K562 (cell line): ENCODE data around the gene DGKB. TPM values are rescaled to one million over a fixed set of nuclear protein-coding genes. Genes with fewer than 3 reads are reported as not detected.

Experiments used
- ATAC-seq: fragments of 200-7000 bp; cut with Tn5 transposase; 3 replicates; pipeline ENCODE4 v1.9.1; 2020; ENCODE audit warnings: moderate library complexity
- BruUV-seq: library from RNA; stranded (reverse); fragments of 400-500 nt; replicated peaks from 2 replicates; lab custom pipeline; 2021; lab: Mats Ljungman, UMichigan
- CTCF ChIA-PET: fragments of 300-600 bp; formaldehyde crosslinking; extraction: SDS; loops from one replicate; lab custom pipeline; 2021; ENCODE audit warnings: low intra/inter-chr PET ratio; lab: Yijun Ruan, JAX
- POLR2A ChIA-PET: fragments of 300-600, 350-650 bp; sonication (Branson Sonifier 250); formaldehyde crosslinking; extraction: SDS; loops from one replicate; lab custom pipeline; 2021; ENCODE audit warnings: antibody characterized with exemption, inconsistent platforms; lab: Yijun Ruan, JAX
- DNase-seq, 4 experiments: peaks; one replicate each; pipeline versions ENCODE4 v3.0.0 to v3.0.0-alpha.2; 2011 to 2018; ENCODE audit warnings: low spot score in 3 of 4, mixed read lengths in 3 of 4; ENCODE audit errors: extremely low read depth in 1 of 4
- FAIRE-seq: peaks from 2 replicates; lab custom pipeline; 2011; peaks lifted over from hg19 to GRCh38; lab: Jason Lieb, UNC
- H2AFZ ChIP-seq: 2 replicates; pipeline ENCODE4 v1.6.0; 2011; ENCODE audit warnings: low read depth, low read length, control low read depth, inconsistent platforms
- H3K27ac ChIP-seq: fragments of 200-600 bp; 3 replicates; pipeline ENCODE4 v1.8.0; 2011; ENCODE audit warnings: low read depth, mild to moderate bottlenecking, control low read depth, inconsistent platforms, low read length, moderate library complexity, mixed read lengths; ENCODE audit errors: extremely low read depth
- H3K27me3 ChIP-seq, 2 experiments: fragments of 300-600 bp in 1 of 2; 2 replicates in 1 of 2; 3 replicates in 1 of 2; pipeline versions ENCODE4 v1.6.0 to v1.8.0; 2011; ENCODE audit warnings: inconsistent platforms in 2 of 2, low read length in 2 of 2, mild to moderate bottlenecking in 1 of 2, mixed read lengths in 1 of 2, moderate library complexity in 1 of 2; ENCODE audit not compliant: control insufficient read depth in 2 of 2, insufficient read depth in 2 of 2
- H3K36me3 ChIP-seq: fragments of 300-600 bp; 3 replicates; pipeline ENCODE4 v1.8.0; 2011; ENCODE audit warnings: mild to moderate bottlenecking, low read length, inconsistent platforms; ENCODE audit not compliant: control insufficient read depth, insufficient read depth
- H3K4me1 ChIP-seq, 2 experiments: fragments of 200-600 bp in 1 of 2; replicated peaks in 1 of 2; 2 replicates in 1 of 2; 3 replicates in 1 of 2; pipeline versions ENCODE4 v1.5.1 to v1.8.0; 2011; ENCODE audit warnings: inconsistent platforms in 2 of 2, low read length in 2 of 2, mild to moderate bottlenecking in 1 of 2, mixed read lengths in 1 of 2, moderate library complexity in 1 of 2; ENCODE audit not compliant: control insufficient read depth in 2 of 2, insufficient read depth in 2 of 2
- H3K4me2 ChIP-seq: 2 replicates; pipeline ENCODE4 v1.6.1; 2011; ENCODE audit warnings: low read length, control low read depth, inconsistent platforms, mixed read lengths; ENCODE audit not compliant: insufficient read depth
- H3K4me3 ChIP-seq: fragments of 200-600 bp; sonication (generic), shearing (Covaris generic); 2 replicates; pipeline ENCODE4 v1.5.1; 2016; ENCODE audit warnings: control low read depth, inconsistent platforms
- H3K79me2 ChIP-seq: fragments of 200-600 bp; 3 replicates; pipeline ENCODE4 v1.8.0; 2011; ENCODE audit warnings: low read length, inconsistent platforms; ENCODE audit not compliant: control insufficient read depth, insufficient read depth
- H3K9ac ChIP-seq, 2 experiments: 2 replicates each; pipeline versions ENCODE4 v1.6.0 to v1.6.1; 2011; ENCODE audit warnings: low read depth in 2 of 2, low read length in 2 of 2, control low read depth in 1 of 2, inconsistent platforms in 1 of 2, mild to moderate bottlenecking in 1 of 2, mixed read lengths in 1 of 2; ENCODE audit not compliant: insufficient read depth in 1 of 2
- H3K9me1 ChIP-seq: one replicate; pipeline ENCODE4 v1.6.0; 2011; ENCODE audit warnings: inconsistent platforms, mild to moderate bottlenecking, low read length, moderate library complexity; ENCODE audit not compliant: control insufficient read depth, insufficient read depth
- H3K9me3 ChIP-seq: replicated peaks from 2 replicates; pipeline ENCODE4 v1.5.1; 2011; ENCODE audit warnings: low read depth, low read length, inconsistent platforms; ENCODE audit not compliant: control insufficient read depth, insufficient read depth
- H4K20me1 ChIP-seq: replicated peaks from 2 replicates; pipeline ENCODE4 v1.6.1; 2011; ENCODE audit warnings: low read length, inconsistent platforms, mixed read lengths; ENCODE audit not compliant: control insufficient read depth, insufficient read depth
- ATF1 ChIP-seq, 2 experiments: fragments of 450-650 bp in 1 of 2; IDR thresholded peaks; 2 replicates each; pipeline ENCODE4 v1.6.1; 2016; ENCODE audit warnings: missing compliant biosample characterization in 1 of 2, missing genetic modification characterization in 1 of 2
- CCAR2 ChIP-seq: fragments of 200-400 bp; formaldehyde crosslinking; IDR thresholded peaks from 2 replicates; pipeline ENCODE4 v1.6.1; 2017; ENCODE audit warnings: mild to moderate bottlenecking, low read depth, low read length
- EGR1 ChIP-seq: fragments of 450-650 bp; conservative IDR thresholded peaks from 2 replicates; pipeline ENCODE4 v1.6.1; 2017; ENCODE audit warnings: mild to moderate bottlenecking
- EZH2 ChIP-seq: IDR thresholded peaks from 2 replicates; pipeline ENCODE4 v1.6.1; 2012; ENCODE audit warnings: low read depth, mild to moderate bottlenecking, inconsistent platforms, low read length, borderline replicate concordance
- JUNB ChIP-seq: fragments of 450-650 bp; formaldehyde crosslinking; conservative IDR thresholded peaks from 2 replicates; pipeline ENCODE4 v1.4.0; 2020; ENCODE audit warnings: mild to moderate bottlenecking
- MTA2 ChIP-seq: fragments of 450-650 bp; IDR thresholded peaks from 2 replicates; pipeline ENCODE4 v1.6.1; 2016; ENCODE audit warnings: low read depth
- NFYB ChIP-seq: IDR thresholded peaks from 2 replicates; pipeline ENCODE4 v1.6.1; 2011; ENCODE audit warnings: mild to moderate bottlenecking, moderate library complexity; ENCODE audit not compliant: insufficient read length; ENCODE audit errors: extremely low read depth
- ZFP36 ChIP-seq: fragments of 150-350 bp; IDR thresholded peaks from 2 replicates; pipeline ENCODE4 v1.6.1; 2018; ENCODE audit warnings: low read length, low read depth; ENCODE audit not compliant: partially characterized antibody
- ZNF224 ChIP-seq: sonication (generic); formaldehyde crosslinking; IDR thresholded peaks from 2 replicates; pipeline ENCODE4 v1.8.0; 2022; ENCODE audit warnings: mild to moderate bottlenecking, missing genetic modification reagents
- ZSCAN29 ChIP-seq: fragments of 450-650 bp; IDR thresholded peaks from 2 replicates; pipeline ENCODE4 v1.6.1; 2017
- WGBS: fragments of 100-300 bp; shearing (Covaris generic); methylation state at CpG from one replicate; pipeline ENCODE4 v1.1.6; 2016; ENCODE audit warnings: low coverage, mixed read lengths; ENCODE audit not compliant: insufficient coverage; ENCODE audit errors: missing lambda C conversion rate; 5-methylcytosine and 5-hydroxymethylcytosine counted together
- in situ Hi-C: fragments of 300-500 bp; cut with MboI; formaldehyde crosslinking; loops from 4 replicates; pipeline ENCODE4 v1.15.0; 2018; ENCODE audit warnings: inconsistent platforms, mixed read lengths
- intact Hi-C: fragments of 100-400 bp; cut with micrococcal nuclease; formaldehyde crosslinking; loops from 2 replicates; pipeline ENCODE4 v1.14.2; 2022
- polyA plus RNA-seq, 8 experiments: library from polyadenylated mRNA; depleted of rRNA in 4 of 8; stranded (reverse) in 5 of 8; unstranded in 3 of 8; fragments of >200 nt; fragmentation: Nextera tagmentation in 2 of 8; fragmentation: Illumina TruSeq in 1 of 8; extraction: Ambion mirVana in 2 of 8; extraction: Trizol in 1 of 8; gene quantifications; 2 replicates each; pipeline versions ENCODE4 v1.2.1 to v1.2.3, GENCODE V29; 2011 to 2014; ENCODE audit warnings: inconsistent platforms in 1 of 8, missing spikeins in 1 of 8
- total RNA-seq, 7 experiments: library from RNA; depleted of rRNA in 6 of 7; stranded (reverse); fragments of >200 nt in 6 of 7; fragmentation: Illumina TruSeq in 2 of 7; extraction: Trizol in 2 of 7; gene quantifications; 2 replicates each; pipeline versions ENCODE4 v1.2.1 to v1.2.3, GENCODE V29; 2011 to 2021; ENCODE audit warnings: low replicate concordance in 1 of 7
- TF ChIP-seq, protein P1 (sequence below): fragments of 150-350 bp; conservative IDR thresholded peaks from 2 replicates; pipeline ENCODE4 v1.6.1; 2014; ENCODE audit warnings: low read length
- TF ChIP-seq, protein P2 (sequence below): fragments of 250-450 bp; sonication (Bioruptor Pico); IDR thresholded peaks from 2 replicates; pipeline ENCODE4 v1.4.0; 2020; ENCODE audit warnings: mild to moderate bottlenecking, moderate library complexity
- TF ChIP-seq, protein P3 (sequence below): fragments of 450-650 bp; IDR thresholded peaks from 2 replicates; pipeline ENCODE4 v1.6.1; 2016; ENCODE audit warnings: missing biosample characterization, missing genetic modification characterization
- TF ChIP-seq, protein P4 (sequence below): sonication (generic); formaldehyde crosslinking; IDR thresholded peaks from 2 replicates; pipeline ENCODE4 v1.8.1; 2023; ENCODE audit warnings: mild to moderate bottlenecking, missing genetic modification reagents, moderate library complexity
- TF ChIP-seq, protein P5 (sequence below): fragments of 250-450 bp; sonication (Bioruptor Pico); IDR thresholded peaks from 2 replicates; pipeline ENCODE4 v1.4.0; 2020; ENCODE audit warnings: mild to moderate bottlenecking

DGKB gene
- total and polyA plus RNA-seq, 9 of the 15 experiments (the other 6 are each of a cell fraction or from before 2014, with no cell fraction given), result 0.01 TPM; not detected in 8

DNA sequence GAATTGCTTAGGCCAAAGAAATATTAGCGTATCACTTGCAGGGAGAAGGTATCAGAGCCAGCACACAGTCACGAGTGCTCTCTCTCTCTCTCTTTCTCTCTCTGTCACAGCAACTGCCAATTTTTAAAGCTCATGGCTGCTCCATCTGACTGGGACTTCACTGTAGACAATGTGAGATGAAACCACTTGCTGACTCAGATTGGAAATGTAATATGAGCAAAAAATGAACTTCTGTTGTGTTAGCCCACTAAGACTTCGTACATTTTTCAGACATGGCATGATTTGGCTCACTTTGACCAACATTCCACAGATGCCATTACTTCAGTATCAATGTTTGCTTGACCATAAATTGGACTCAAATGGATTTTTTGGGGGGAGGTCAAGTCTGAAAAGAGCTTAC, 68.1 kb downstream of the DGKB start:
- Histone ChIP-seq H3K27me3 (no peaks in the 10 kb centered on the region), H3K9me3 (no peaks in the 10 kb centered on the region), H3K79me2 (no peaks in the 10 kb centered on the region), H3K27ac (no peak overlapping the region), H4K20me1 (no peaks in the 10 kb centered on the region), H3K4me2 (no peak overlapping the region), H3K4me3 (no peak overlapping the region), H3K4me1 (no peaks in the 10 kb centered on the region), H3K9me1 (no peaks in the 10 kb centered on the region), H2AFZ (no peak overlapping the region), H3K36me3 (no peaks in the 10 kb centered on the region), H3K9ac (no peak overlapping the region)
- no TSS peak for BruUV-seq
- POLR2A ChIA-PET, result no interaction called here
- 0% methylated on average over 3 of the region's 3 CpGs for WGBS
- intact Hi-C loops (no loop called here), in situ Hi-C loops (no loop called here)
- FAIRE-seq, result no peak
- ATAC-seq, result no peak
- no peak for DNase-seq
- TF ChIP-seq ZNF224 (CRISPR knock-in tag) (no peak), JUNB (no peak), MTA2 (no peak), EGR1 (no peak), EZH2 (no peak), CCAR2 (no peak), ZSCAN29 (no peak), ZFP36 (no peak), ATF1 (CRISPR knock-in tag; IDR thresholded peaks at IDR 0.05) (no peak), ATF1 (tag; IDR thresholded peaks at IDR 0.05) (no peak), NFYB (no peak)
- TF ChIP-seq, protein P1, sequence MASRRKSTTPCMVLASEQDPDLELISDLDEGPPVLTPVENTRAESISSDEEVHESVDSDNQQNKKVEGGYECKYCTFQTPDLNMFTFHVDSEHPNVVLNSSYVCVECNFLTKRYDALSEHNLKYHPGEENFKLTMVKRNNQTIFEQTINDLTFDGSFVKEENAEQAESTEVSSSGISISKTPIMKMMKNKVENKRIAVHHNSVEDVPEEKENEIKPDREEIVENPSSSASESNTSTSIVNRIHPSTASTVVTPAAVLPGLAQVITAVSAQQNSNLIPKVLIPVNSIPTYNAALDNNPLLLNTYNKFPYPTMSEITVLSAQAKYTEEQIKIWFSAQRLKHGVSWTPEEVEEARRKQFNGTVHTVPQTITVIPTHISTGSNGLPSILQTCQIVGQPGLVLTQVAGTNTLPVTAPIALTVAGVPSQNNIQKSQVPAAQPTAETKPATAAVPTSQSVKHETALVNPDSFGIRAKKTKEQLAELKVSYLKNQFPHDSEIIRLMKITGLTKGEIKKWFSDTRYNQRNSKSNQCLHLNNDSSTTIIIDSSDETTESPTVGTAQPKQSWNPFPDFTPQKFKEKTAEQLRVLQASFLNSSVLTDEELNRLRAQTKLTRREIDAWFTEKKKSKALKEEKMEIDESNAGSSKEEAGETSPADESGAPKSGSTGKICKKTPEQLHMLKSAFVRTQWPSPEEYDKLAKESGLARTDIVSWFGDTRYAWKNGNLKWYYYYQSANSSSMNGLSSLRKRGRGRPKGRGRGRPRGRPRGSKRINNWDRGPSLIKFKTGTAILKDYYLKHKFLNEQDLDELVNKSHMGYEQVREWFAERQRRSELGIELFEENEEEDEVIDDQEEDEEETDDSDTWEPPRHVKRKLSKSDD, result no peak
- TF ChIP-seq, protein P2, sequence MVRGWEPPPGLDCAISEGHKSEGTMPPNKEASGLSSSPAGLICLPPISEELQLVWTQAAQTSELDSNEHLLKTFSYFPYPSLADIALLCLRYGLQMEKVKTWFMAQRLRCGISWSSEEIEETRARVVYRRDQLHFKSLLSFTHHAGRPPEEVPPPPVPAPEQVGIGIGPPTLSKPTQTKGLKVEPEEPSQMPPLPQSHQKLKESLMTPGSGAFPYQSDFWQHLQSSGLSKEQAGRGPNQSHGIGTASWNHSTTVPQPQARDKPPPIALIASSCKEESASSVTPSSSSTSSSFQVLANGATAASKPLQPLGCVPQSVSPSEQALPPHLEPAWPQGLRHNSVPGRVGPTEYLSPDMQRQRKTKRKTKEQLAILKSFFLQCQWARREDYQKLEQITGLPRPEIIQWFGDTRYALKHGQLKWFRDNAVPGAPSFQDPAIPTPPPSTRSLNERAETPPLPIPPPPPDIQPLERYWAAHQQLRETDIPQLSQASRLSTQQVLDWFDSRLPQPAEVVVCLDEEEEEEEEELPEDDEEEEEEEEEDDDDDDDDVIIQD (CRISPR knock-in tag), result no peak
- TF ChIP-seq, protein P3, sequence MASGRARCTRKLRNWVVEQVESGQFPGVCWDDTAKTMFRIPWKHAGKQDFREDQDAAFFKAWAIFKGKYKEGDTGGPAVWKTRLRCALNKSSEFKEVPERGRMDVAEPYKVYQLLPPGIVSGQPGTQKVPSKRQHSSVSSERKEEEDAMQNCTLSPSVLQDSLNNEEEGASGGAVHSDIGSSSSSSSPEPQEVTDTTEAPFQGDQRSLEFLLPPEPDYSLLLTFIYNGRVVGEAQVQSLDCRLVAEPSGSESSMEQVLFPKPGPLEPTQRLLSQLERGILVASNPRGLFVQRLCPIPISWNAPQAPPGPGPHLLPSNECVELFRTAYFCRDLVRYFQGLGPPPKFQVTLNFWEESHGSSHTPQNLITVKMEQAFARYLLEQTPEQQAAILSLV, result no peak
- TF ChIP-seq, protein P4, sequence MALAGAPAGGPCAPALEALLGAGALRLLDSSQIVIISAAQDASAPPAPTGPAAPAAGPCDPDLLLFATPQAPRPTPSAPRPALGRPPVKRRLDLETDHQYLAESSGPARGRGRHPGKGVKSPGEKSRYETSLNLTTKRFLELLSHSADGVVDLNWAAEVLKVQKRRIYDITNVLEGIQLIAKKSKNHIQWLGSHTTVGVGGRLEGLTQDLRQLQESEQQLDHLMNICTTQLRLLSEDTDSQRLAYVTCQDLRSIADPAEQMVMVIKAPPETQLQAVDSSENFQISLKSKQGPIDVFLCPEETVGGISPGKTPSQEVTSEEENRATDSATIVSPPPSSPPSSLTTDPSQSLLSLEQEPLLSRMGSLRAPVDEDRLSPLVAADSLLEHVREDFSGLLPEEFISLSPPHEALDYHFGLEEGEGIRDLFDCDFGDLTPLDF, result no peak
- TF ChIP-seq, protein P5, sequence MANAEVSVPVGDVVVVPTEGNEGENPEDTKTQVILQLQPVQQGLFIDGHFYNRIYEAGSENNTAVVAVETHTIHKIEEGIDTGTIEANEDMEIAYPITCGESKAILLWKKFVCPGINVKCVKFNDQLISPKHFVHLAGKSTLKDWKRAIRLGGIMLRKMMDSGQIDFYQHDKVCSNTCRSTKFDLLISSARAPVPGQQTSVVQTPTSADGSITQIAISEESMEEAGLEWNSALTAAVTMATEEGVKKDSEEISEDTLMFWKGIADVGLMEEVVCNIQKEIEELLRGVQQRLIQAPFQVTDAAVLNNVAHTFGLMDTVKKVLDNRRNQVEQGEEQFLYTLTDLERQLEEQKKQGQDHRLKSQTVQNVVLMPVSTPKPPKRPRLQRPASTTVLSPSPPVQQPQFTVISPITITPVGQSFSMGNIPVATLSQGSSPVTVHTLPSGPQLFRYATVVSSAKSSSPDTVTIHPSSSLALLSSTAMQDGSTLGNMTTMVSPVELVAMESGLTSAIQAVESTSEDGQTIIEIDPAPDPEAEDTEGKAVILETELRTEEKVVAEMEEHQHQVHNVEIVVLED (CRISPR knock-in tag), result no peak
- CTCF ChIA-PET, result no interaction called here
